Measurements from ENCODE around the gene WWOX. TPM values are rescaled to one million over a fixed set of nuclear protein-coding genes. Genes with fewer than 3 reads are reported as not detected.

WWOX gene
- total and polyA plus RNA-seq, 2 of the 13 experiments (the other 11 are each of a cell fraction or from before 2014, with no cell fraction given) = 9.1 to 37.4 TPM

DNA sequence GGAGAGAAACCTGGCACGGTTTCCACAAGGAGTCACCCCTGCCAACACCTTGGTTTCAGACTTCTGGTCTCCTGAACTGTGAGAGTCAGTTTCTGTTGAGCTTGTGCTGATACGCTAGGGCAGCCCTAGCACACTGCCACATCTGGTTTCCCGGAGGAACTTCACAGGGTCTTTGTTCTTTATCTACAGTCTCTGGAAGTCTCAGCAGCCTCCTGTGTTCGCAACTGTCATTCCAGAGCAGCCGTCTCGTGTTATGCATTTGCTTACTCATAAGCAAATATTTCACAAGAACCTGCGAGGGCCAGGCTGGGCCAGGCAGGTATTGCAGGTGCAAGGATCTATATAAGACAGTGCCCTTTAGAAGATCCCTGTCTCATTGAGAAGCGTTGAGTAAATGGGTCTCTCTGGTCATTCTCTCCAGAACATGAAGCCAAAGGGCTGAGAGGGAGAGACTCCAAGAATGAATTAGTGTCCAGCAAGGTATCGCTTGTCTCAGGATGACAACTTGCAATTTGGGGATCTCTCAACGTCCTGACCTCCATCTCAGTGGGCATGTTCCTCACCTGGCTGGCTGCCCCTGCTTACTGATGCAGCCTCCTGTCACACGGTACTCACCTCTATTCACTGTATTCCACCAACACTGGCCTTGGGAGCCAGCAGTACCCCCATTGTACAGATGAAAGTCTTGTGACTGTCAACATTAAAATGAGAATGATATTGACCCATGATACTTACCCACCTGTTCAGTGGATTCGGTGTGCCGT lies 141.2 kb downstream of the WWOX start (continued):
- no peak for TF ChIP-seq ZNF180 (CRISPR knock-in tag; IDR thresholded peaks at IDR 0.05; ENCODE audit: borderline replicate concordance, low read depth)
- no peak; the same call in 1 of the 2 replicates for TF ChIP-seq TFDP1 (CRISPR knock-in tag; IDR thresholded peaks at IDR 0.05; ENCODE audit: borderline replicate concordance)
- peak; percentile 66 for TF ChIP-seq SAP130 (CRISPR knock-in tag; IDR thresholded peaks at IDR 0.05; ENCODE audit: low read depth)
- TF ChIP-seq ZNF614 (CRISPR knock-in tag; IDR thresholded peaks at IDR 0.05; ENCODE audit: borderline replicate concordance) = peak; percentile 85; the same call in 1 of the 2 replicates
- TF ChIP-seq ZNF672 (CRISPR knock-in tag; IDR thresholded peaks at IDR 0.05) = no peak
- TF ChIP-seq ZFX (CRISPR knock-in tag; IDR thresholded peaks at IDR 0.05; ENCODE audit: low read depth) = no peak; the same call in 1 of the 2 replicates
- TF ChIP-seq NONO (IDR thresholded peaks at IDR 0.05) = no peak
- no peak for TF ChIP-seq NONO (CRISPR knock-in tag; conservative IDR thresholded peaks at IDR 0.05)
- no peak for TF ChIP-seq ZNF678 (CRISPR knock-in tag; IDR thresholded peaks at IDR 0.05)
- no peak for TF ChIP-seq THAP9 (CRISPR knock-in tag; IDR thresholded peaks at IDR 0.05; ENCODE audit: borderline replicate concordance)
- no peak for TF ChIP-seq ZNF687 (CRISPR knock-in tag; IDR thresholded peaks at IDR 0.05)
- no peak for TF ChIP-seq PRMT3 (CRISPR knock-in tag; IDR thresholded peaks at IDR 0.05; ENCODE audit: borderline replicate concordance, low read depth)
- no peak for TF ChIP-seq ZNF34 (CRISPR knock-in tag; IDR thresholded peaks at IDR 0.05; ENCODE audit: borderline replicate concordance)
- no peak for TF ChIP-seq RFXAP (CRISPR knock-in tag; IDR thresholded peaks at IDR 0.05; ENCODE audit: borderline replicate concordance)
- no peak for TF ChIP-seq ZNF782 (CRISPR knock-in tag; IDR thresholded peaks at IDR 0.05; ENCODE audit: borderline replicate concordance)
- no peak for TF ChIP-seq ZFAT (CRISPR knock-in tag; conservative IDR thresholded peaks at IDR 0.05)
- no peak for TF ChIP-seq SNAPC2 (CRISPR knock-in tag; IDR thresholded peaks at IDR 0.05)
- 0 out of 2 replicates have a peak, but pooled peaks have one; percentile 43 for TF ChIP-seq HOXA3 (CRISPR knock-in tag; IDR thresholded peaks at IDR 0.05)
- no peak for TF ChIP-seq HNRNPK (IDR thresholded peaks at IDR 0.05; ENCODE audit: low read depth, low read length, poor library complexity, severe bottlenecking)
- TF ChIP-seq ASH2L (IDR thresholded peaks at IDR 0.05; ENCODE audit: insufficient read length, low read depth, low read length) = no peak
